Uterus (tissue), 2 donors: ENCODE data around the gene ACP3.

Source experiments
- CTCF ChIP-seq, 4 experiments: fragments of 200-600 bp in 2 of 4; fragments of 450-650 bp in 2 of 4; sonication (generic) in 2 of 4; IDR thresholded peaks; one replicate each; pipeline ENCODE4 v1.5.1; 2016 to 2019; ENCODE audit warnings: antibody characterized with exemption in 4 of 4, mild to moderate bottlenecking in 2 of 4, moderate library complexity in 1 of 4
- POLR2A ChIP-seq, 2 donors: fragments of 450-650 bp; IDR thresholded peaks; one replicate each; pipeline ENCODE4 v1.6.1; 2016; ENCODE audit warnings: antibody characterized with exemption in 2 of 2, mild to moderate bottlenecking in 1 of 2, moderate library complexity in 1 of 2

- TF ChIP-seq CTCF (IDR thresholded peaks at IDR 0.05) (no peak), POLR2A (IDR thresholded peaks at IDR 0.05) (no peak)
These were observed 28.9 kb upstream of the ACP3 start for GRCh38 chr3:132288357-132288756.
